ENCODE data around the gene EFEMP1. TPM values are rescaled to one million over a fixed set of nuclear protein-coding genes. Genes with fewer than 3 reads are reported as not detected.

The EFEMP1 gene
- total RNA-seq, 1 donor from 2014 or later, result 3,607 TPM

DNA sequence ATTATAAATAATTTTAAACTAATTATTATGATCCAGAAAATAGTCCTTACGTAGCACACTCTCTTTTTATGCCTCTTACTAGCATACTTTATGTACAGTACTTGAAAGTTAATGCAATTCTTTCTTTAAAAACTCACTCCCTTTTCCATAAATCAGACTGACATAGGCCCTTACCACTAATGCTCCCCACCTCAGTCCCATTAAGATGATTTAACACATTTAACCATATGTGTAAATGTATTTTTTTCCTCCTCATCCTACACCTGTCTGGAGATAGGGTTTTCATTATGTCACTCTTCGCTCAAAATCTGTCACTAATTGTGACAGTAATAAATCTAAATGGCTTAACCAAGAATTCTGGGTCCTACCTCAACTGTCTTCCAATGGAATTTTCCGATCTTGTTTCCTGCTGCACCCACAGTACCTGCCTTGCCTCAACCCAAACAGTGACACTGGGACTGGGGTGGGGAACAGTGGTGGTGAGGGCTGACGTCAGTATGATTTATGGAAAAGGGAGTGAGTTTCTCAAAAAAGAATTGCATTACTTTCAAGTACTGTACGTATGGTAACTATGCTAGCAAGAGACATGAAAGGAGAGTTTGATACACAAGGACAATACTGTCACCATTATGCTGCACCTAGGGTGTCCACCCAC, 25.1 kb downstream of the EFEMP1 start:
- DNase-seq (ENCODE audit: low read depth, low spot score), result no peak

DNA sequence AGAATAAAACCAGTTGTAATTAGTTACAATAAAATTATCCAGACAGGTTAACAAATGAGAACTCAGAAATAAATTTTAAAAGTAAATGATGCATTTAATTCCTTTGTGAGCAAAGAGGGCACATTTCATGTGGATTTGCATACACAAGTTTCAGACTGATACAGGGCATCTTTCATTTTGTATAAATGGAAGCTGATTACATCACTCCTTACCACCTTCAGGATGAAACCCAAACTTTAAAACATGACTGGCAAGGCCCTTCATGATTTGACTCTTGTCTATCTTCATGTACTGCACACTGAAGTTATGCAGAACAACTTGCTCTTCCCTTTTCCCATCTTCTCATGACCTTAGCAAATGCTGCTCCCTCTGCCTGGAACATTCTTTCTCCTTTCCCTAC, 26.9 kb downstream of the EFEMP1 start:
- DNase-seq (ENCODE audit: low read depth, low spot score), result no peak

GRCh38 chr2:55894720-55895119, 28.9 kb downstream of the EFEMP1 start:
- no peak for DNase-seq (ENCODE audit: low read depth, low spot score)

DNA sequence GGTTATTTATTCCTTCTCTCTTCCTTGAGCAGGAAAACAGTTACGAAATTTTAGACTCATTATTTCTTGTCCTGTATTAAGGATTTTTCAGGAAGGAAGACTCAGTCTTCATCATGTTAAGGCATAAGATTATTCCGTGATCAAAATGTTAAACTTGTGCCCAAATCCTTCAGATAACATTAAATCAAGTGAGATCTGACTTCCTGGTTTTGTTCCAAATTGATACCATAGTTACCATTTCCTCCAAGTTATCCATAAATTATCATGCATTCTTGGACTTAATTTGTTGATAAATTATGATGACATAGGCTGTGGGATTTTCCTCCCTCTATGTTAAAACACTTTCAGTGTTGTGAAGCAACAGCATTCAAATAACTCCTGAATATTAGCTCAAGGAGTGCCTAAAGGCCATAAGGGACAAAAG, 31.9 kb downstream of the EFEMP1 start:
- no peak for DNase-seq (ENCODE audit: low read depth, low spot score)

DNA sequence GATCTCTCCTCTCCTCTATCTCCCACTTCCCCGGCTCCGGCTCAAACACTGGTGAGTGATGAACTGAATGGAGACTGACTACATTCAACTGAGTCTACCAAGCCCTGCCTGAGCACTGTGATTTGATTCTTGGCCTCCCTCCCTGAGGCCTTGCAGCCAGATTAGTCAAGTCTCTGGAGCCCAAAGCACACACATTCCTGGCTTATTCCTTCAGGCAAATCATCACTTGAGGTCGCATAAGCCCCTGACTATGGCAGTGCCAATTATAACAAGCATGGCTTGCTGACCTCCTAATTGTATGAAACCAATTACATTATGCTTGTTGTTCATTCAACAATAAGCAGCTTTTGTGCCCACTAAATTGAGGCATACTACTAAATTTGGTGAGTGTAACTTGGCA, 34.6 kb downstream of the EFEMP1 start:
- DNase-seq (ENCODE audit: low read depth, low spot score), result no peak

- peak; percentile 81 for DNase-seq (ENCODE audit: low read depth, low spot score)
Observed at GRCh38 chr2:55887901-55888624, 35.5 kb downstream of the EFEMP1 start.

GRCh38 chr2:55887351-55887750, 36.2 kb downstream of the EFEMP1 start:
- DNase-seq (ENCODE audit: low read depth, low spot score), result no peak

DNA sequence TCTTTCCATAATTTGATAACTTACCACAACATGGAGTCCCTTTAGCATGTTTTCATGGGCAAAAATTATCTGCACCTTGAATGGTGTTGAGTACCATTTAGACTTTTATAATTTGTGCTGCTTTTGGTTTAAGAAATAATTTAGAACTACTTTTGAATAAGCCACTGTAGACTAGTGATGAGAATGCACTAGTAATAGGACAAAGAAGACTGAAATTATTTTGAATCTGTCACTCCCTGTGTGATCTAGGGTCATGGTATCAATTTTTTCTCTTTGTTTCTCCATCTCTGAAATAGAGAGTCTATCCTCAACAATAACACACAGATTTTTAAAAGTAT, 37.7 kb downstream of the EFEMP1 start:
- no peak for DNase-seq (ENCODE audit: low read depth, low spot score)

GRCh38 chr2:55885127-55885943, 38.2 kb downstream of the EFEMP1 start:
- peak; percentile 66 for DNase-seq (ENCODE audit: low read depth, low spot score)

DNA sequence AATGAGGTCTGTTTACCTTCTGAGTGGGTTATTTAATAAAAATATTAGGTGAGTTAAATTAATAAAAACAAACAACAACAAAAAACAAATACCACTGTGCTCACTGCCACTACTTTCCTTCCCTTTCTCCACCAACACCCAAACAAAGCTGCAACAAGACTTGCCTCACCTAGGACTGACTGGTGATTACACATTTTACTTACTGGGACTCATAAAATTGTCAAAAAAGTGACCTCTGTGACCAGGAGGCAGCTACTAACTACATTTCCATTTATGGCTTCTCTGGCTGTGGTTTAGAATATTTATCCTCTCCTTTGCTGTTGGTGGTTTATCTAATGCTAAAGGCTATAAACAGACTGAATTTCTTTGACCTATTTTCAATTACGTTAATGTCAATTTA, 39.8 kb downstream of the EFEMP1 start:
- DNase-seq (ENCODE audit: low read depth, low spot score), result no peak

DNA sequence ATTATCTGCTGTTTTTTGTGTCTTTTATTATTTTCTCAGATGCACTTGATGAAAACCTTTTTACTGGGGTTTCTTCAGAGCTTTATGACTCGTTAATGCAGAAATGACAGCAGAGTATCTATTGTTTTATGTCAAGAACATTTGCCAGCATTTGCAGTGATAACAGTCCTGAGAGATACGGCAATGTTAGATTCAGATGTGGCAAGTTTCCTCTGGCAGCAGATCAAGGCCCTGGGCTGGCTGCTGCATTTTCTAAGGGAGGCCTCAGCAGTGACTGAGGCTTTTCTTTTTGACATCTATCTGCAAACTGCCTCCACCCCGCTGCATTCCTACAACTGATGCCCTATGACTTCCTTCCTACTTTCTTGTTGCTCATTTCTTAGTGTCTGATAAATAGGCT, 40.2 kb downstream of the EFEMP1 start:
- no peak for DNase-seq (ENCODE audit: low read depth, low spot score)

DNA sequence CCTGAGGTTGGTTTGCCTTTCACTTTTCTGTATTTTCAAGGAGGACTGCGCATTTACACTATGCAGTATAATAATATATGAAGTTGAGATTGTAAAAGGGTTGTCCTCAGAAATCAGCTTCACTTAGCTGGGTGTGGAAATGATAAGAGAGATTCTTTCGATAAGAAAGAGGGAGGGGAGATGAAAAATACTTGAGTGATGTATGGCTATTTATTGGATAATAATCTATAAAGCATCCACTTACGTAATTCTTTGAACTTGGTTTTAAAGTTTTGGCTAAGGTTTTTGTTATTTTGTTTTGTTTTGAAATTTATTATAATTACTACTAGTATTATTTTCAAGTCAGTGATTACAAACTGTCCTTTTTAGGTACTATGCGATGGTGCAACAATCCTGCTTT, 40.6 kb downstream of the EFEMP1 start:
- no peak for DNase-seq (ENCODE audit: low read depth, low spot score)

GRCh38 chr2:55880416-55881143, 43.0 kb downstream of the EFEMP1 start:
- DNase-seq (ENCODE audit: low read depth, low spot score), result no peak

GRCh38 chr2:55879976-55880375, 43.6 kb downstream of the EFEMP1 start:
- DNase-seq (ENCODE audit: low read depth, low spot score), result no peak

DNA sequence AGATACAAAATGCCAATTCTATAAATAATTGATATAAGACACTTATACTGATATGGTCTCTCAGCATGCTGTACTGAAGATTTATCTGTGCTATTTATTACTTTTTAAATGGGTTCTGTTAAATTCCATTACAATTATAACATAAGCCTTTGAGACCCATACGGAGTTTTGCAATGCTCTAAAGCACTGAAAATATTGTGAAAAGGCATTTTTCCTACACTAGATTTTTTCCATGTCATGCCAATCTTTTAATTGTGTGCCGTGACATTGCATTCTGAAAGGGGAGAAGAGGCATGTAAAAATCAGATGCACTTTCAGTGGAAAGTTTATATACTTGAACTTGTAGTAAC, 46.5 kb downstream of the EFEMP1 start:
- DNase-seq (ENCODE audit: low read depth, low spot score), result no peak

DNA sequence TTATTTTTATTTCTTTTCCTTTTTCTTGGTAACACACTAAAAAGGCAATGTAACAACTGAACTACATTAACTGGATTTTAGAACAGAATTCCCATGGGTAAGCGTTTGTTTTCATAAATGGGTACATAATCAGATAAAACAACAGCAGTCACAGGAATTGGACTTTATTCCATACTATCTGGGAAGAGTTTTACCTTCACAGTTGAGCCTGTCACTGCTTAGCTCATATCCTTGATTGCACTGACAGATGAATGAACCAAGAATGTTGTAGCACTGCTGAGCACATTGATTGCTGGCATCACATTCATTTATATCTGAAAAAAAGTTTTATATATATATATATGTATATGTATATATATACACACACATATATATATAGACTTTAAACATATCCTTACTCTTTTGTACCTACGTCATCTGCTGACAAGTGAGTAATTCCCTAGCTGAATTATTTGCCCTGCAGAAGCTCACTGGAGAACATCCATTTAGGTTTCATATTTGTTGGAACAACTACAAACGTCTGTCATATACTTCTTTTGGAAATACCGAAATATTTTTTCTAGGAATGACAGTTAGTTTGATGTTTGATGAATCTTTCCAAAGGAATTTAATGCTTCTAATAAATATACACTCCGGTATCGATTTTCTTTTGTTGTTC, 47.0 kb downstream of the EFEMP1 start:
- DNase-seq (ENCODE audit: low read depth, low spot score), result no peak

DNA sequence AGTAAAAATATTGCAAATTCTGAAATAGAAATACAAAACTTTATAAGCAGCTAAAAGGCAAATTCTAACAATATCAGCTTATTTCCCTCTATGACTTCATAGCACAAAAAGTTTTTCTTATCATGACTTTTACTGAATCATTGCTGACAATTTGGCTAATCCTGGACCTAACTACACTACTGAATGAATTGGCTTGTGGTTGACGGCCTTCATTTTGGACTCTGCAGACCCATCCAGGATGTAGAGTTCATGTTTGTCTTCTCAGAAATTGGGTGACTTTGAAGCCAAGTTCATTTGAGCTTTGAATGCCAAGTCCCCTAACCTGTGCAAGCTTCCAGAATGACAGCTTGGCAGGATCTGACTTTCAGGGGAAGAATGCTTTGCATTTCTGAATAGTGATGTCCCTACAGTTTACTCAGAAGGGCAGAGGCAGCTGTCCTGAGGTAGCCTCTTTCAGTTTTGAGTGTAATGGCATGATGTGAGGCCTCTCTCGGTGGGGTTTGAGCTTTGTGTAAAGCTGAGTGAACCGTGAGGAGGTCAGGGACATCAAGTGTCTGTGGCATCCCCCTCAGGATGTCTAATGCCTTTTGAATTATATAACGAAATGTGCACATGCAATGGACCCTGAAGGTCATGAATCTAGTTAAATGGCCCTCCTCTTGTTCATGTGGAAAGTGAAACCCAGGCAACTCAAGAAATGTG, 48.0 kb downstream of the EFEMP1 start:
- no peak for DNase-seq (ENCODE audit: low read depth, low spot score)

DNA sequence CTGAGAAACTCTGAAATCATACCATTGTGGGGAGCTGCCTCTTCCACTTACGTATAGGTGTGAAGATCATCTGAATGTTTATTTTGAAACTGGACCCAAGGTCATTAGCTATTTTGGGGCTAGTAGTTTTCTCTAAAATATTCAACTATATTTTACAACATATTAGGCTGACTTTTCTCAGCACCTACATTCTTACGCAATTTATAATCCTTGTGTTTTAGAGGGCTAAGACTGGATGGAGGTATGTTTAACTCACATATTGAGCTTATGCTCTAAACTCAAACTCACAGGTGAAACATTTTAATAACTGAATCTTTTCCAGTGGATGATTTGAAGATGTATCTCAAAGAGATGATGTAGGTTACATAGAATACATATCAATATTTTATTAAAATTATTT, 49.2 kb downstream of the EFEMP1 start:
- no peak for DNase-seq (ENCODE audit: low read depth, low spot score)

- DNase-seq (ENCODE audit: low read depth, low spot score), result no peak
Observed at GRCh38 chr2:55871637-55872036, 51.9 kb downstream of the EFEMP1 start.

GRCh38 chr2:55869637-55870325, 53.8 kb downstream of the EFEMP1 start:
- no peak for DNase-seq (ENCODE audit: low read depth, low spot score)

All from pulmonary artery endothelial cell (primary cell).